GM23338 (cell line): ENCODE measurements around the gene PTX3. TPM values are rescaled to one million over a fixed set of nuclear protein-coding genes. Genes with fewer than 3 reads are reported as not detected.

Source experiments
- ATAC-seq: fragments of 200-7000 bp; cut with Tn5 transposase; 3 replicates; pipeline ENCODE4 v1.9.1; 2020
- DNase-seq: peaks from one replicate; pipeline ENCODE4 v3.0.0-alpha.2; 2015; ENCODE audit warnings: low spot score
- H2AFZ ChIP-seq: fragments of 200-600 bp; sonication (generic); 2 replicates; pipeline ENCODE4 v1.8.0; 2016; ENCODE audit warnings: antibody characterized with exemption, mild to moderate bottlenecking, moderate library complexity
- H3F3A ChIP-seq: fragments of 200-600 bp; sonication (generic); replicated peaks from 2 replicates; pipeline ENCODE4 v1.8.0; 2017; ENCODE audit warnings: antibody characterized with exemption, mixed run types, low read depth
- H3K27ac ChIP-seq: fragments of 200-600 bp; sonication (generic); 2 replicates; pipeline ENCODE4 v1.6.1; 2016; ENCODE audit warnings: low read depth
- H3K27me3 ChIP-seq: fragments of 200-600 bp; sonication (generic); 2 replicates; pipeline ENCODE4 v1.8.0; 2016; ENCODE audit warnings: mild to moderate bottlenecking, mixed run types, moderate library complexity; ENCODE audit not compliant: insufficient read depth
- H3K36me3 ChIP-seq: fragments of 200-600 bp; sonication (generic); 2 replicates; pipeline ENCODE4 v1.8.0; 2016; ENCODE audit warnings: mild to moderate bottlenecking; ENCODE audit not compliant: insufficient read depth
- H3K4me1 ChIP-seq: fragments of 200-600 bp; sonication (generic); 2 replicates; pipeline ENCODE4 v1.8.0; 2016; ENCODE audit warnings: mild to moderate bottlenecking, moderate library complexity; ENCODE audit not compliant: insufficient read depth
- H3K4me2 ChIP-seq: fragments of 200-600 bp; sonication (generic); 2 replicates; pipeline ENCODE4 v1.7.1; 2017; ENCODE audit warnings: mixed run types
- H3K4me3 ChIP-seq: fragments of 200-600 bp; sonication (generic); 2 replicates; pipeline ENCODE4 v1.6.1; 2016; ENCODE audit warnings: mixed run types
- H3K79me2 ChIP-seq: fragments of 200-600 bp; sonication (generic); replicated peaks from 2 replicates; pipeline ENCODE4 v1.8.0; 2017; ENCODE audit warnings: mild to moderate bottlenecking; ENCODE audit not compliant: insufficient read depth
- H3K9me2 ChIP-seq: fragments of 200-600 bp; sonication (generic); 2 replicates; pipeline ENCODE4 v1.8.0; 2017; ENCODE audit not compliant: insufficient read depth
- H4K20me1 ChIP-seq: fragments of 200-600 bp; sonication (generic); replicated peaks from 2 replicates; pipeline ENCODE4 v1.8.0; 2017; ENCODE audit warnings: mild to moderate bottlenecking; ENCODE audit not compliant: insufficient read depth
- H3K27ac Mint-ChIP-seq: 2 replicates; pipeline ENCODE4 v1.8.0; 2020; ENCODE audit warnings: inconsistent platforms, mild to moderate bottlenecking, moderate library complexity, mixed read lengths
- H3K27me3 Mint-ChIP-seq: 3 replicates; pipeline ENCODE4 v1.8.0; 2022; ENCODE audit warnings: low read depth, mild to moderate bottlenecking, moderate library complexity, mixed read lengths, inconsistent platforms; ENCODE audit not compliant: insufficient read depth, poor library complexity
- H3K36me3 Mint-ChIP-seq: 3 replicates; pipeline ENCODE4 v1.8.0; 2021; ENCODE audit warnings: low read depth, mild to moderate bottlenecking, inconsistent platforms, moderate library complexity, mixed read lengths
- H3K4me1 Mint-ChIP-seq: 3 replicates; pipeline ENCODE4 v1.8.0; 2020; ENCODE audit warnings: mild to moderate bottlenecking, inconsistent platforms, mixed read lengths
- H3K4me3 Mint-ChIP-seq: 3 replicates; pipeline ENCODE4 v1.8.0; 2021; ENCODE audit warnings: moderate library complexity, mild to moderate bottlenecking, inconsistent platforms, mixed read lengths
- H3K9me3 Mint-ChIP-seq: 3 replicates; pipeline ENCODE4 v1.8.0; 2020; ENCODE audit warnings: moderate library complexity, mild to moderate bottlenecking, inconsistent platforms, mixed read lengths
- CREB1 ChIP-seq: fragments of 250-450 bp; sonication (Bioruptor Pico); IDR thresholded peaks from 2 replicates; pipeline ENCODE4 v1.5.0; 2020; ENCODE audit warnings: low read depth, mild to moderate bottlenecking, moderate library complexity
- EZH2 ChIP-seq: fragments of 200-600 bp; sonication (generic); IDR thresholded peaks from one replicate; pipeline ENCODE4 v1.8.0; 2017; ENCODE audit warnings: antibody characterized with exemption, mild to moderate bottlenecking, low read depth; ENCODE audit not compliant: unreplicated experiment
- EZH2phosphoT487 ChIP-seq: fragments of 200-600 bp; sonication (generic); IDR thresholded peaks from one replicate; pipeline ENCODE4 v1.8.1; 2018; ENCODE audit warnings: antibody characterized with exemption; ENCODE audit not compliant: unreplicated experiment
- JUNB ChIP-seq: IDR thresholded peaks from one replicate; pipeline ENCODE4 v1.6.1; 2016; ENCODE audit warnings: antibody characterized with exemption; ENCODE audit not compliant: unreplicated experiment
- NANOG ChIP-seq: IDR thresholded peaks from 2 replicates; pipeline ENCODE4 v1.6.1; 2016; ENCODE audit warnings: antibody characterized with exemption, borderline replicate concordance
- POLR2AphosphoS5 ChIP-seq: IDR thresholded peaks from 2 replicates; pipeline ENCODE4 v1.6.1; 2016; ENCODE audit warnings: antibody characterized with exemption, low read depth
- polyA plus RNA-seq: library from polyadenylated mRNA; unstranded; fragments of >200 nt; fragmentation: Nextera tagmentation; extraction: Ambion mirVana; gene quantifications from 2 replicates; pipeline ENCODE4 v1.2.1, GENCODE V29; 2016
- total RNA-seq: library from RNA; depleted of rRNA; stranded (reverse); fragments of >200 nt; shearing (Covaris generic); gene quantifications from 2 replicates; pipeline ENCODE4 v1.2.3, GENCODE V29; 2014
- TF ChIP-seq, protein P1 (sequence below), 2 experiments: fragments of 200-600 bp in 1 of 2; sonication (generic) in 1 of 2; conservative IDR thresholded peaks; 2 replicates each; pipeline versions ENCODE4 v1.5.1 to v1.6.1; 2016 to 2017; ENCODE audit warnings: antibody characterized with exemption in 2 of 2, low read depth in 2 of 2, mild to moderate bottlenecking in 2 of 2, moderate library complexity in 1 of 2
- TF ChIP-seq, protein P2 (sequence below): IDR thresholded peaks from one replicate; pipeline ENCODE4 v1.6.1; 2018; ENCODE audit warnings: antibody characterized with exemption; ENCODE audit not compliant: unreplicated experiment

PTX3 gene
- total and polyA plus RNA-seq, 2 experiments from 2014 or later: 1.2 to 2.4 TPM

DNA sequence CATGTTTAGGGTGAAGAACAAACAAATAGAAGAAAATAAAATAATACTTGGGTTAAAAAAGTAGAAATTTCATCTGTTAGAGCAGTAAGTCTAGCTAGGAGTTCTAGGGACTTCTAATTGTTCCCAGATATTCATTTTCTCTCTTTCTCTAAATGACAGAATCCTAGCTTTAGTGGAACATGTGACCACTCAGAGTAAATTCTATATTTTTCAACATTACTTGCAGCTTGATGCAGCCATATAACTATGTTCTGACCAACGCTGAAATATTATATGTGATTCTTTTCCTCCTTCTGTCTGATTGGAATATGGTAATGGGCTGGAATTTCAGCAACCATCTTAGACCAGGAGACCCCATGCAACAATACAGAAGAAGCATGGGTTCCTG, 8.1 kb downstream of the PTX3 start (continued):
- TF ChIP-seq, protein P1, sequence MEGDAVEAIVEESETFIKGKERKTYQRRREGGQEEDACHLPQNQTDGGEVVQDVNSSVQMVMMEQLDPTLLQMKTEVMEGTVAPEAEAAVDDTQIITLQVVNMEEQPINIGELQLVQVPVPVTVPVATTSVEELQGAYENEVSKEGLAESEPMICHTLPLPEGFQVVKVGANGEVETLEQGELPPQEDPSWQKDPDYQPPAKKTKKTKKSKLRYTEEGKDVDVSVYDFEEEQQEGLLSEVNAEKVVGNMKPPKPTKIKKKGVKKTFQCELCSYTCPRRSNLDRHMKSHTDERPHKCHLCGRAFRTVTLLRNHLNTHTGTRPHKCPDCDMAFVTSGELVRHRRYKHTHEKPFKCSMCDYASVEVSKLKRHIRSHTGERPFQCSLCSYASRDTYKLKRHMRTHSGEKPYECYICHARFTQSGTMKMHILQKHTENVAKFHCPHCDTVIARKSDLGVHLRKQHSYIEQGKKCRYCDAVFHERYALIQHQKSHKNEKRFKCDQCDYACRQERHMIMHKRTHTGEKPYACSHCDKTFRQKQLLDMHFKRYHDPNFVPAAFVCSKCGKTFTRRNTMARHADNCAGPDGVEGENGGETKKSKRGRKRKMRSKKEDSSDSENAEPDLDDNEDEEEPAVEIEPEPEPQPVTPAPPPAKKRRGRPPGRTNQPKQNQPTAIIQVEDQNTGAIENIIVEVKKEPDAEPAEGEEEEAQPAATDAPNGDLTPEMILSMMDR (conservative IDR thresholded peaks at IDR 0.05; ENCODE audit: low read depth in 2 of 2): no peak
- TF ChIP-seq EZH2phosphoT487 (no peak), JUNB (no peak), EZH2 (no peak)
- TF ChIP-seq, protein P2, sequence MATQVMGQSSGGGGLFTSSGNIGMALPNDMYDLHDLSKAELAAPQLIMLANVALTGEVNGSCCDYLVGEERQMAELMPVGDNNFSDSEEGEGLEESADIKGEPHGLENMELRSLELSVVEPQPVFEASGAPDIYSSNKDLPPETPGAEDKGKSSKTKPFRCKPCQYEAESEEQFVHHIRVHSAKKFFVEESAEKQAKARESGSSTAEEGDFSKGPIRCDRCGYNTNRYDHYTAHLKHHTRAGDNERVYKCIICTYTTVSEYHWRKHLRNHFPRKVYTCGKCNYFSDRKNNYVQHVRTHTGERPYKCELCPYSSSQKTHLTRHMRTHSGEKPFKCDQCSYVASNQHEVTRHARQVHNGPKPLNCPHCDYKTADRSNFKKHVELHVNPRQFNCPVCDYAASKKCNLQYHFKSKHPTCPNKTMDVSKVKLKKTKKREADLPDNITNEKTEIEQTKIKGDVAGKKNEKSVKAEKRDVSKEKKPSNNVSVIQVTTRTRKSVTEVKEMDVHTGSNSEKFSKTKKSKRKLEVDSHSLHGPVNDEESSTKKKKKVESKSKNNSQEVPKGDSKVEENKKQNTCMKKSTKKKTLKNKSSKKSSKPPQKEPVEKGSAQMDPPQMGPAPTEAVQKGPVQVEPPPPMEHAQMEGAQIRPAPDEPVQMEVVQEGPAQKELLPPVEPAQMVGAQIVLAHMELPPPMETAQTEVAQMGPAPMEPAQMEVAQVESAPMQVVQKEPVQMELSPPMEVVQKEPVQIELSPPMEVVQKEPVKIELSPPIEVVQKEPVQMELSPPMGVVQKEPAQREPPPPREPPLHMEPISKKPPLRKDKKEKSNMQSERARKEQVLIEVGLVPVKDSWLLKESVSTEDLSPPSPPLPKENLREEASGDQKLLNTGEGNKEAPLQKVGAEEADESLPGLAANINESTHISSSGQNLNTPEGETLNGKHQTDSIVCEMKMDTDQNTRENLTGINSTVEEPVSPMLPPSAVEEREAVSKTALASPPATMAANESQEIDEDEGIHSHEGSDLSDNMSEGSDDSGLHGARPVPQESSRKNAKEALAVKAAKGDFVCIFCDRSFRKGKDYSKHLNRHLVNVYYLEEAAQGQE: no peak

DNA sequence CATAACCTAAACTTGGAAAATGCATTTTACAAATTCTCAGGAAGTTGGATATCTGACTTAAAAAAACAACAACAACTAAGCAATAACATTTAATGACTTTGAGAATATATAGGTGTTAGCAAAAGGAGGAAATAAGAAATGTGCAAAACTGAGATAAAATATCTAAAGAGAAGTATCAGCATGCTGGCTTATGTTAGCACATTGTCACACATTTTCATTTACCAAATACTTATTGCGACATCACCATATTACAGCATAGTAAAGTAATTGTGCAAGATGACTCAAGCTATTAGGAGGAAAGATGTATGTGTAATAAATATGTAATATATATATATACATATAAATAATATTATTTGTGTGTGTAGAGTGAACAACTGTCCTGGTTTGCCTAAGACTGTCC, 9.2 kb downstream of the PTX3 start:
- Histone ChIP-seq H3K4me3 (no peak overlapping the region), H3F3A (no peaks in the 10 kb centered on the region), H2AFZ (no peak overlapping the region), H3K36me3 (no peaks in the 10 kb centered on the region), H3K27me3 (no peaks in the 10 kb centered on the region), H3K4me2 (no peak overlapping the region), H3K27ac (no peak overlapping the region), H3K4me1 (no peaks in the 10 kb centered on the region), H4K20me1 (no peaks in the 10 kb centered on the region), H3K9me2 (no peaks in the 10 kb centered on the region), H3K79me2 (no peaks in the 10 kb centered on the region)
- ATAC-seq (no peak), DNase-seq (no peak)
- Mint-ChIP-seq H3K9me3 (peaks cover 3% of the 10 kb centered on the region; the same call in 1 of the 3 replicates), H3K4me3 (no peak overlapping the region), H3K4me1 (no peaks in the 10 kb centered on the region), H3K36me3 (no peaks in the 10 kb centered on the region), H3K27me3 (no peaks in the 10 kb centered on the region), H3K27ac (no peak overlapping the region)
- TF ChIP-seq, protein P1 (conservative IDR thresholded peaks at IDR 0.05; ENCODE audit: low read depth in 2 of 2): no peak
- TF ChIP-seq, protein P2: no peak
- TF ChIP-seq CREB1 (CRISPR knock-in tag) (no peak), POLR2AphosphoS5 (no peak), NANOG (no peak)
